Astrocyte (in vitro differentiated cells and primary cell): Measurements from ENCODE around the gene RAB40B.

Experiments
- CTCF ChIP-seq: IDR thresholded peaks from 2 replicates; pipeline ENCODE4 v1.5.1; 2011; ENCODE audit warnings: low read depth, mild to moderate bottlenecking, inconsistent platforms, low read length, moderate library complexity; ENCODE audit not compliant: insufficient read depth
- EZH2 ChIP-seq: IDR thresholded peaks from 2 replicates; pipeline ENCODE4 v1.6.1; 2012; ENCODE audit warnings: mild to moderate bottlenecking, low read length, inconsistent platforms; ENCODE audit not compliant: insufficient read depth

GRCh38 chr17:82681547-82681946, 17.0 kb downstream of the RAB40B start:
- TF ChIP-seq CTCF (no peak), EZH2 (no peak)
